K562 (cell line): ENCODE measurements around the gene ASIC3. TPM values are rescaled to one million over a fixed set of nuclear protein-coding genes. Genes with fewer than 3 reads are reported as not detected.
A peak's percentile ranks its signal among the peaks of the same experiment; 100 is the strongest.

Experiments used
- ATAC-seq: fragments of 200-7000 bp; cut with Tn5 transposase; 3 replicates; pipeline ENCODE4 v1.9.1; 2020; ENCODE audit warnings: moderate library complexity
- BruUV-seq: library from RNA; stranded (reverse); fragments of 400-500 nt; replicated peaks from 2 replicates; lab custom pipeline; 2021; lab: Mats Ljungman, UMichigan
- CTCF ChIA-PET: fragments of 300-600 bp; formaldehyde crosslinking; extraction: SDS; loops from one replicate; lab custom pipeline; 2021; ENCODE audit warnings: low intra/inter-chr PET ratio; lab: Yijun Ruan, JAX
- POLR2A ChIA-PET: fragments of 300-600, 350-650 bp; sonication (Branson Sonifier 250); formaldehyde crosslinking; extraction: SDS; loops from one replicate; lab custom pipeline; 2021; ENCODE audit warnings: antibody characterized with exemption, inconsistent platforms; lab: Yijun Ruan, JAX
- DNase-seq, 4 experiments: peaks; one replicate each; pipeline versions ENCODE4 v3.0.0 to v3.0.0-alpha.2; 2011 to 2018; ENCODE audit warnings: low spot score in 3 of 4, mixed read lengths in 3 of 4; ENCODE audit errors: extremely low read depth in 1 of 4
- FAIRE-seq: peaks from 2 replicates; lab custom pipeline; 2011; peaks lifted over from hg19 to GRCh38; lab: Jason Lieb, UNC
- H2AFZ ChIP-seq: 2 replicates; pipeline ENCODE4 v1.6.0; 2011; ENCODE audit warnings: low read depth, low read length, control low read depth, inconsistent platforms
- H3K27ac ChIP-seq: fragments of 200-600 bp; 3 replicates; pipeline ENCODE4 v1.8.0; 2011; ENCODE audit warnings: low read depth, mild to moderate bottlenecking, control low read depth, inconsistent platforms, low read length, moderate library complexity, mixed read lengths; ENCODE audit errors: extremely low read depth
- H3K27me3 ChIP-seq, 2 experiments: fragments of 300-600 bp in 1 of 2; 2 replicates in 1 of 2; 3 replicates in 1 of 2; pipeline versions ENCODE4 v1.6.0 to v1.8.0; 2011; ENCODE audit warnings: inconsistent platforms in 2 of 2, low read length in 2 of 2, mild to moderate bottlenecking in 1 of 2, mixed read lengths in 1 of 2, moderate library complexity in 1 of 2; ENCODE audit not compliant: control insufficient read depth in 2 of 2, insufficient read depth in 2 of 2
- H3K36me3 ChIP-seq: fragments of 300-600 bp; 3 replicates; pipeline ENCODE4 v1.8.0; 2011; ENCODE audit warnings: mild to moderate bottlenecking, low read length, inconsistent platforms; ENCODE audit not compliant: control insufficient read depth, insufficient read depth
- H3K4me1 ChIP-seq, 2 experiments: fragments of 200-600 bp in 1 of 2; replicated peaks in 1 of 2; 2 replicates in 1 of 2; 3 replicates in 1 of 2; pipeline versions ENCODE4 v1.5.1 to v1.8.0; 2011; ENCODE audit warnings: inconsistent platforms in 2 of 2, low read length in 2 of 2, mild to moderate bottlenecking in 1 of 2, mixed read lengths in 1 of 2, moderate library complexity in 1 of 2; ENCODE audit not compliant: control insufficient read depth in 2 of 2, insufficient read depth in 2 of 2
- H3K4me2 ChIP-seq: 2 replicates; pipeline ENCODE4 v1.6.1; 2011; ENCODE audit warnings: low read length, control low read depth, inconsistent platforms, mixed read lengths; ENCODE audit not compliant: insufficient read depth
- H3K4me3 ChIP-seq: fragments of 200-600 bp; sonication (generic), shearing (Covaris generic); 2 replicates; pipeline ENCODE4 v1.5.1; 2016; ENCODE audit warnings: control low read depth, inconsistent platforms
- H3K79me2 ChIP-seq: fragments of 200-600 bp; 3 replicates; pipeline ENCODE4 v1.8.0; 2011; ENCODE audit warnings: low read length, inconsistent platforms; ENCODE audit not compliant: control insufficient read depth, insufficient read depth
- H3K9ac ChIP-seq, 2 experiments: 2 replicates each; pipeline versions ENCODE4 v1.6.0 to v1.6.1; 2011; ENCODE audit warnings: low read depth in 2 of 2, low read length in 2 of 2, control low read depth in 1 of 2, inconsistent platforms in 1 of 2, mild to moderate bottlenecking in 1 of 2, mixed read lengths in 1 of 2; ENCODE audit not compliant: insufficient read depth in 1 of 2
- H3K9me1 ChIP-seq: one replicate; pipeline ENCODE4 v1.6.0; 2011; ENCODE audit warnings: inconsistent platforms, mild to moderate bottlenecking, low read length, moderate library complexity; ENCODE audit not compliant: control insufficient read depth, insufficient read depth
- H3K9me3 ChIP-seq: replicated peaks from 2 replicates; pipeline ENCODE4 v1.5.1; 2011; ENCODE audit warnings: low read depth, low read length, inconsistent platforms; ENCODE audit not compliant: control insufficient read depth, insufficient read depth
- H4K20me1 ChIP-seq: replicated peaks from 2 replicates; pipeline ENCODE4 v1.6.1; 2011; ENCODE audit warnings: low read length, inconsistent platforms, mixed read lengths; ENCODE audit not compliant: control insufficient read depth, insufficient read depth
- BACH1 ChIP-seq: fragments of 200-800 bp; sonication (Bioruptor generic); IDR thresholded peaks from 2 replicates; pipeline ENCODE4 v1.6.1; 2016; ENCODE audit warnings: missing genetic modification characterization, missing compliant biosample characterization
- HCFC1 ChIP-seq: IDR thresholded peaks from 2 replicates; pipeline ENCODE4 v1.6.1; 2012; ENCODE audit warnings: low read depth, low read length, improper control_type of control experiment
- MECOM ChIP-seq: fragments of 250-450 bp; sonication (Bioruptor Pico); IDR thresholded peaks from 2 replicates; pipeline ENCODE4 v1.8.0; 2022; ENCODE audit warnings: inconsistent platforms
- MYNN ChIP-seq, 2 experiments: sonication (generic); formaldehyde crosslinking in 1 of 2; IDR thresholded peaks; 2 replicates each; pipeline versions ENCODE4 v1.5.0 to v1.6.1; 2016 to 2020; ENCODE audit warnings: antibody characterized with exemption in 1 of 2, missing genetic modification reagents in 1 of 2
- NR3C1 ChIP-seq: sonication (generic); formaldehyde crosslinking; IDR thresholded peaks from 2 replicates; pipeline ENCODE4 v1.8.1; 2022; ENCODE audit warnings: missing genetic modification reagents
- RHOXF2B ChIP-seq: fragments of 250-450 bp; sonication (Bioruptor Pico); conservative IDR thresholded peaks from 2 replicates; pipeline ENCODE4 v1.5.1; 2021
- TARDBP ChIP-seq: fragments of 450-650 bp; IDR thresholded peaks from 2 replicates; pipeline ENCODE4 v1.6.1; 2016
- TRIM28 ChIP-seq: fragments of 450-650 bp; IDR thresholded peaks from 2 replicates; pipeline ENCODE4 v1.6.1; 2017
- ZBTB7A ChIP-seq: IDR thresholded peaks from 2 replicates; pipeline ENCODE4 v1.6.1; 2011; ENCODE audit warnings: low read depth, mild to moderate bottlenecking, low read length, moderate library complexity, borderline replicate concordance; ENCODE audit not compliant: control insufficient read depth
- WGBS: fragments of 100-300 bp; shearing (Covaris generic); methylation state at CpG from one replicate; pipeline ENCODE4 v1.1.6; 2016; ENCODE audit warnings: low coverage, mixed read lengths; ENCODE audit not compliant: insufficient coverage; ENCODE audit errors: missing lambda C conversion rate; 5-methylcytosine and 5-hydroxymethylcytosine counted together
- in situ Hi-C: fragments of 300-500 bp; cut with MboI; formaldehyde crosslinking; loops from 4 replicates; pipeline ENCODE4 v1.15.0; 2018; ENCODE audit warnings: inconsistent platforms, mixed read lengths
- intact Hi-C: fragments of 100-400 bp; cut with micrococcal nuclease; formaldehyde crosslinking; loops from 2 replicates; pipeline ENCODE4 v1.14.2; 2022
- polyA plus RNA-seq, 8 experiments: library from polyadenylated mRNA; depleted of rRNA in 4 of 8; stranded (reverse) in 5 of 8; unstranded in 3 of 8; fragments of >200 nt; fragmentation: Nextera tagmentation in 2 of 8; fragmentation: Illumina TruSeq in 1 of 8; extraction: Ambion mirVana in 2 of 8; extraction: Trizol in 1 of 8; gene quantifications; 2 replicates each; pipeline versions ENCODE4 v1.2.1 to v1.2.3, GENCODE V29; 2011 to 2014; ENCODE audit warnings: inconsistent platforms in 1 of 8, missing spikeins in 1 of 8
- total RNA-seq, 7 experiments: library from RNA; depleted of rRNA in 6 of 7; stranded (reverse); fragments of >200 nt in 6 of 7; fragmentation: Illumina TruSeq in 2 of 7; extraction: Trizol in 2 of 7; gene quantifications; 2 replicates each; pipeline versions ENCODE4 v1.2.1 to v1.2.3, GENCODE V29; 2011 to 2021; ENCODE audit warnings: low replicate concordance in 1 of 7
- TF ChIP-seq, protein P1 (sequence below): sonication (generic); formaldehyde crosslinking; IDR thresholded peaks from 2 replicates; pipeline ENCODE4 v1.4.0; 2020; ENCODE audit warnings: mild to moderate bottlenecking, missing genetic modification reagents
- TF ChIP-seq, protein P2 (sequence below): sonication (generic); formaldehyde crosslinking; IDR thresholded peaks from 2 replicates; pipeline ENCODE4 v1.8.1; 2022; ENCODE audit warnings: missing genetic modification reagents
- TF ChIP-seq, protein P3 (sequence below): fragments of 200-800 bp; sonication (Bioruptor generic); IDR thresholded peaks from 2 replicates; pipeline ENCODE4 v1.6.1; 2017; ENCODE audit warnings: missing genetic modification characterization, missing compliant biosample characterization
- TF ChIP-seq, protein P4 (sequence below): sonication (generic); formaldehyde crosslinking; IDR thresholded peaks from 2 replicates; pipeline ENCODE4 v1.8.1; 2023; ENCODE audit warnings: mild to moderate bottlenecking, missing genetic modification reagents

The ASIC3 gene
- total and polyA plus RNA-seq, 9 of the 15 experiments (the other 6 are each of a cell fraction or from before 2014, with no cell fraction given), result 0.11 to 5.0 (median 0.87) TPM

DNA sequence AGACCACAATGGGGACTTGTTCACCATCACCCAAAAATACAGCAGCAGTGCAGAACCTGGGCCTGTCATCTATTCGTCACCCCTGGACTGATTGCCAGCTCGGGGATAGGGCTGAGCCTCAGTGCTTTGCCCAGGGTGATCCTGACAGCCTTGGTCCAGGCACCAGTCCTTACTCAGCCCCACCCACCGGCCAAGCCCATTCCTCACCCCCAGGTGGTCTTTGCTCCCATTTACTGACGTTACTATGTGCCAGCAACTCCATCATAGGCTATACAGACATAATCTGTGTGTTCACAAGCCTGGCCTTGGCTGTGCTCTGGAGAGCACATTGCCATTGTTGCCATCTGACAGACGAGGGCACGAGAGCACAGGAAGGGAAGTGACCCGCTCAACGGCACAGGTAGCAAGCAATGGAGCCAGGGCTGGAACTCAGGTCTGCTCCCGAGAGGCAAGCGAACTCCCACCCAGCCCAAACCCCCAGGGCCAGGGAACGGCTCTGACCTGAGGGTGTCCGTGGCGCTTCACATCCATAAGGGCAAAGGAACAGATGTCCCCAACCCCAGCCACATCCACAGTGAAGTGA is 30.9 kb upstream of the ASIC3 start:
- intact Hi-C loops, result loop anchor here (10.0 kb wide), 1 partner anchor 157 kb away; no protein-coding TSS in a partner anchor
- peaks cover 8% of the 10 kb centered on the region for H3K79me2 ChIP-seq
- H3K4me2 ChIP-seq, result peak overlapping the region; percentile 95
- peak overlapping the region; percentile 40 for H3K4me3 ChIP-seq
- peak; percentile 84 for FAIRE-seq
- no peaks in the 10 kb centered on the region for H4K20me1 ChIP-seq
- peak overlapping the region; percentile 96 for H2AFZ ChIP-seq
- CTCF ChIA-PET, result interaction anchor here (0.7 to 1.3 kb wide), 4 partner anchors 53 to 120 kb away, joined by 3 to 6 read pairs (median 4); no protein-coding TSS in a partner anchor
- peak overlapping the region; percentile 70 for H3K27ac ChIP-seq
- no peaks in the 10 kb centered on the region for H3K9me1 ChIP-seq
- no peak for DNase-seq
- no peaks in the 10 kb centered on the region for H3K9me3 ChIP-seq
- in situ Hi-C loops, result no loop called here
- WGBS, result 27% methylated on average over 13 of the region's 13 CpGs
- ATAC-seq, result no peak; the same call in 2 of the 3 replicates
- BruUV-seq, result TSS peak; percentile 86
- POLR2A ChIA-PET, result interaction anchor here (0.5 to 14.3 kb wide), 8 partner anchors 8 to 1167 kb away, joined by 3 to 146 read pairs (median 4); partner anchors contain the start of gene ABCB8
- peaks cover 24 to 73% of the 10 kb centered on the region in 2 experiments for H3K4me1 ChIP-seq
- H3K36me3 ChIP-seq, result peaks cover 33% of the 10 kb centered on the region; the same call in 2 of the 3 replicates
- H3K9ac ChIP-seq, result peak overlapping the region; percentile 73 to 93
- H3K27me3 ChIP-seq, result no peaks in the 10 kb centered on the region; a peak in 1 of 5 replicates
- TF ChIP-seq, protein P1, sequence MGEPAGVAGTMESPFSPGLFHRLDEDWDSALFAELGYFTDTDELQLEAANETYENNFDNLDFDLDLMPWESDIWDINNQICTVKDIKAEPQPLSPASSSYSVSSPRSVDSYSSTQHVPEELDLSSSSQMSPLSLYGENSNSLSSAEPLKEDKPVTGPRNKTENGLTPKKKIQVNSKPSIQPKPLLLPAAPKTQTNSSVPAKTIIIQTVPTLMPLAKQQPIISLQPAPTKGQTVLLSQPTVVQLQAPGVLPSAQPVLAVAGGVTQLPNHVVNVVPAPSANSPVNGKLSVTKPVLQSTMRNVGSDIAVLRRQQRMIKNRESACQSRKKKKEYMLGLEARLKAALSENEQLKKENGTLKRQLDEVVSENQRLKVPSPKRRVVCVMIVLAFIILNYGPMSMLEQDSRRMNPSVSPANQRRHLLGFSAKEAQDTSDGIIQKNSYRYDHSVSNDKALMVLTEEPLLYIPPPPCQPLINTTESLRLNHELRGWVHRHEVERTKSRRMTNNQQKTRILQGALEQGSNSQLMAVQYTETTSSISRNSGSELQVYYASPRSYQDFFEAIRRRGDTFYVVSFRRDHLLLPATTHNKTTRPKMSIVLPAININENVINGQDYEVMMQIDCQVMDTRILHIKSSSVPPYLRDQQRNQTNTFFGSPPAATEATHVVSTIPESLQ (CRISPR knock-in tag), result no peak
- 0 out of 2 replicates have a peak, but pooled peaks have one; percentile 14 for TF ChIP-seq HCFC1
- TF ChIP-seq RHOXF2B, result no peak
- no peak for TF ChIP-seq NR3C1 (CRISPR knock-in tag)
- TF ChIP-seq MECOM (CRISPR knock-in tag), result no peak
- TF ChIP-seq MYNN (IDR thresholded peaks at IDR 0.05), result 0 out of 2 replicates have a peak, but pooled peaks have one; percentile 0
- TF ChIP-seq MYNN (CRISPR knock-in tag; IDR thresholded peaks at IDR 0.05), result no peak
- TF ChIP-seq, protein P2, sequence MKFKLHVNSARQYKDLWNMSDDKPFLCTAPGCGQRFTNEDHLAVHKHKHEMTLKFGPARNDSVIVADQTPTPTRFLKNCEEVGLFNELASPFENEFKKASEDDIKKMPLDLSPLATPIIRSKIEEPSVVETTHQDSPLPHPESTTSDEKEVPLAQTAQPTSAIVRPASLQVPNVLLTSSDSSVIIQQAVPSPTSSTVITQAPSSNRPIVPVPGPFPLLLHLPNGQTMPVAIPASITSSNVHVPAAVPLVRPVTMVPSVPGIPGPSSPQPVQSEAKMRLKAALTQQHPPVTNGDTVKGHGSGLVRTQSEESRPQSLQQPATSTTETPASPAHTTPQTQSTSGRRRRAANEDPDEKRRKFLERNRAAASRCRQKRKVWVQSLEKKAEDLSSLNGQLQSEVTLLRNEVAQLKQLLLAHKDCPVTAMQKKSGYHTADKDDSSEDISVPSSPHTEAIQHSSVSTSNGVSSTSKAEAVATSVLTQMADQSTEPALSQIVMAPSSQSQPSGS (CRISPR knock-in tag), result no peak
- TF ChIP-seq, protein P3, sequence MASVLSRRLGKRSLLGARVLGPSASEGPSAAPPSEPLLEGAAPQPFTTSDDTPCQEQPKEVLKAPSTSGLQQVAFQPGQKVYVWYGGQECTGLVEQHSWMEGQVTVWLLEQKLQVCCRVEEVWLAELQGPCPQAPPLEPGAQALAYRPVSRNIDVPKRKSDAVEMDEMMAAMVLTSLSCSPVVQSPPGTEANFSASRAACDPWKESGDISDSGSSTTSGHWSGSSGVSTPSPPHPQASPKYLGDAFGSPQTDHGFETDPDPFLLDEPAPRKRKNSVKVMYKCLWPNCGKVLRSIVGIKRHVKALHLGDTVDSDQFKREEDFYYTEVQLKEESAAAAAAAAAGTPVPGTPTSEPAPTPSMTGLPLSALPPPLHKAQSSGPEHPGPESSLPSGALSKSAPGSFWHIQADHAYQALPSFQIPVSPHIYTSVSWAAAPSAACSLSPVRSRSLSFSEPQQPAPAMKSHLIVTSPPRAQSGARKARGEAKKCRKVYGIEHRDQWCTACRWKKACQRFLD (CRISPR knock-in tag), result 0 out of 2 replicates have a peak, but pooled peaks have one; percentile 47
- TF ChIP-seq, protein P4, sequence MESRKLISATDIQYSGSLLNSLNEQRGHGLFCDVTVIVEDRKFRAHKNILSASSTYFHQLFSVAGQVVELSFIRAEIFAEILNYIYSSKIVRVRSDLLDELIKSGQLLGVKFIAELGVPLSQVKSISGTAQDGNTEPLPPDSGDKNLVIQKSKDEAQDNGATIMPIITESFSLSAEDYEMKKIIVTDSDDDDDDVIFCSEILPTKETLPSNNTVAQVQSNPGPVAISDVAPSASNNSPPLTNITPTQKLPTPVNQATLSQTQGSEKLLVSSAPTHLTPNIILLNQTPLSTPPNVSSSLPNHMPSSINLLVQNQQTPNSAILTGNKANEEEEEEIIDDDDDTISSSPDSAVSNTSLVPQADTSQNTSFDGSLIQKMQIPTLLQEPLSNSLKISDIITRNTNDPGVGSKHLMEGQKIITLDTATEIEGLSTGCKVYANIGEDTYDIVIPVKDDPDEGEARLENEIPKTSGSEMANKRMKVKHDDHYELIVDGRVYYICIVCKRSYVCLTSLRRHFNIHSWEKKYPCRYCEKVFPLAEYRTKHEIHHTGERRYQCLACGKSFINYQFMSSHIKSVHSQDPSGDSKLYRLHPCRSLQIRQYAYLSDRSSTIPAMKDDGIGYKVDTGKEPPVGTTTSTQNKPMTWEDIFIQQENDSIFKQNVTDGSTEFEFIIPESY (CRISPR knock-in tag), result no peak
- TF ChIP-seq BACH1 (tag), result no peak
- no peak for TF ChIP-seq TRIM28
- no peak for TF ChIP-seq TARDBP
- 0 out of 2 replicates have a peak, but pooled peaks have one; percentile 19 for TF ChIP-seq ZBTB7A
